WTC11 (cell line): ENCODE measurements around the gene TSPAN17.

Source experiments
- TF ChIP-seq, protein P1 (sequence below): fragments of 200-600 bp; IDR thresholded peaks from 2 replicates; pipeline ENCODE4 v1.8.0; 2022; ENCODE audit warnings: antibody characterized with exemption
- TF ChIP-seq, protein P2 (sequence below): fragments of 250-450 bp; sonication (Bioruptor Pico); IDR thresholded peaks from 2 replicates; pipeline ENCODE4 v2.1.2; 2022; ENCODE audit warnings: mild to moderate bottlenecking, moderate library complexity

DNA sequence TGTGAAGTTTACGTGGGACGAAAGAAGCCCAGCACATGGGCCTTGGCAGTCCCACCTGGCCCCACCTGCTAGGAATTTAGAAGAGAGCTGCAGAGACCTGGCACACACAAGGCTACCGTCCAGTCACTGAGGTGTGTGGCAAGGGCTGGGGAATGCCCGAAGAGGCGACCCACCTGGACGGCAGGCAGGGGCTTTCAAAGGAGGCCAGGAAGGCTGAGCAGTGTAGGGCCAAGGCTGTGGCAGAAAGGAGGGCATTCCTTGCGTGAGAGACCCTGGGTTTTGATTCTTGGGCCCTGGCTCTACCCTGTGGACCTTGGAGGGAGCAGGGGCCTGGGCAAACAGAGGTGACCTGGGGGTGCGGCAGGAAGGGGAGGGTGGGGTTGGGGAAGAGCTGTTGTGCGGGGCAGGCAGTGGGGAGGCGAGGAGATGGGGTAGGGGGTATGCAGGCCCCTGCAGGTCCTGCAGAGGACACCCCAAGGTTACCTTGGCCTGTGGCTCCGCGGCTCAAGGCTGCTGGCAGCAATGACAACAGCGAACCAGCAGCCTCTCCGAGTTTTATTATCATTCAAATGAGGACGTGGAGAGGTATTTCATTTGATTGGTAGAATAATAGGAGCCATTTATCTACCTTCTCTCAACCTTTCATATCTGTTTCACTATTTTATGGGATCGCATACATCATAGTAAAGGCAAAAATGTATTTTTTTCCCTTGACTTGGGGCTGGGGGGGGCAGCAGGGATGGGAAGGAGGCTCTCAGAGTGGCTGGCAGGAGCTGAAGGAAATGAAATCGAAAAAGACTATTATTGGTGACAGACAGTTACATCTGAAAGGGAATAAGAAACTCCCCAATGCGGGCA is 24.8 kb downstream of the TSPAN17 start:
- TF ChIP-seq, protein P1, sequence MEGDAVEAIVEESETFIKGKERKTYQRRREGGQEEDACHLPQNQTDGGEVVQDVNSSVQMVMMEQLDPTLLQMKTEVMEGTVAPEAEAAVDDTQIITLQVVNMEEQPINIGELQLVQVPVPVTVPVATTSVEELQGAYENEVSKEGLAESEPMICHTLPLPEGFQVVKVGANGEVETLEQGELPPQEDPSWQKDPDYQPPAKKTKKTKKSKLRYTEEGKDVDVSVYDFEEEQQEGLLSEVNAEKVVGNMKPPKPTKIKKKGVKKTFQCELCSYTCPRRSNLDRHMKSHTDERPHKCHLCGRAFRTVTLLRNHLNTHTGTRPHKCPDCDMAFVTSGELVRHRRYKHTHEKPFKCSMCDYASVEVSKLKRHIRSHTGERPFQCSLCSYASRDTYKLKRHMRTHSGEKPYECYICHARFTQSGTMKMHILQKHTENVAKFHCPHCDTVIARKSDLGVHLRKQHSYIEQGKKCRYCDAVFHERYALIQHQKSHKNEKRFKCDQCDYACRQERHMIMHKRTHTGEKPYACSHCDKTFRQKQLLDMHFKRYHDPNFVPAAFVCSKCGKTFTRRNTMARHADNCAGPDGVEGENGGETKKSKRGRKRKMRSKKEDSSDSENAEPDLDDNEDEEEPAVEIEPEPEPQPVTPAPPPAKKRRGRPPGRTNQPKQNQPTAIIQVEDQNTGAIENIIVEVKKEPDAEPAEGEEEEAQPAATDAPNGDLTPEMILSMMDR = no peak
- TF ChIP-seq, protein P2, sequence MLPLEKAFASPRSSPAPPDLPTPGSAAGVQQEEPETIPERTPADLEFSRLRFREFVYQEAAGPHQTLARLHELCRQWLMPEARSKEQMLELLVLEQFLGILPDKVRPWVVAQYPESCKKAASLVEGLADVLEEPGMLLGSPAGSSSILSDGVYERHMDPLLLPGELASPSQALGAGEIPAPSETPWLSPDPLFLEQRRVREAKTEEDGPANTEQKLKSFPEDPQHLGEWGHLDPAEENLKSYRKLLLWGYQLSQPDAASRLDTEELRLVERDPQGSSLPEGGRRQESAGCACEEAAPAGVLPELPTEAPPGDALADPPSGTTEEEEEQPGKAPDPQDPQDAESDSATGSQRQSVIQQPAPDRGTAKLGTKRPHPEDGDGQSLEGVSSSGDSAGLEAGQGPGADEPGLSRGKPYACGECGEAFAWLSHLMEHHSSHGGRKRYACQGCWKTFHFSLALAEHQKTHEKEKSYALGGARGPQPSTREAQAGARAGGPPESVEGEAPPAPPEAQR (CRISPR knock-in tag) = no peak
